WI38 (cell line): ENCODE data around the gene LRPAP1.
"Not testable (repeated sequence)": the region's sequence is repeated elsewhere in the genome, so short reads cannot be mapped to it uniquely, and the experiment has no call there.

Experiments
- H3K4me3 ChIP-seq: 2 replicates; pipeline ENCODE4 v1.5.1; 2011; ENCODE audit warnings: low read depth, mild to moderate bottlenecking, control low read depth, low read length
- CTCF ChIP-seq: IDR thresholded peaks from 2 replicates; pipeline ENCODE4 v1.5.1; 2012; ENCODE audit warnings: low read depth, mild to moderate bottlenecking, control low read depth, low read length

Gene LRPAP1

DNA sequence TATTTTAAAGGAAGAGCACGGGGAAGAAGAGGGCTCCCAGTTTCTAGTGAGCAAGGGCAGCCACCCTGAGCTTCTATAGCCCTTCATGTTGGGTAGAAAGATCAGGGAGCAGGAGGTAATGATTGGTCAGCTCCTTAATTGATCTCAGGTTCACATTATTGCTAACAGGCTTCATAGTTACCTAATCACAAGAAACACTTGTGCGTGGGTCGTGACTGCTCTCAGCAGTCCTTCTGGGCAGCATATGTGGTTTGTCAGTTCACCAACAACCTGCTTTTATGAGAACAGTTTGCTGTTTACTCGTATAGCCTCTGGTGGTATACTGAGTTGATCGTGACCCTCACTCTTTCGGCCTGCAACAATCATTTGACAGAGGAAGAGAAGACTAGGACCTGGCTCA, 73.9 kb downstream of the LRPAP1 start:
- no peak for TF ChIP-seq CTCF
- no peak overlapping the region for H3K4me3 ChIP-seq

DNA sequence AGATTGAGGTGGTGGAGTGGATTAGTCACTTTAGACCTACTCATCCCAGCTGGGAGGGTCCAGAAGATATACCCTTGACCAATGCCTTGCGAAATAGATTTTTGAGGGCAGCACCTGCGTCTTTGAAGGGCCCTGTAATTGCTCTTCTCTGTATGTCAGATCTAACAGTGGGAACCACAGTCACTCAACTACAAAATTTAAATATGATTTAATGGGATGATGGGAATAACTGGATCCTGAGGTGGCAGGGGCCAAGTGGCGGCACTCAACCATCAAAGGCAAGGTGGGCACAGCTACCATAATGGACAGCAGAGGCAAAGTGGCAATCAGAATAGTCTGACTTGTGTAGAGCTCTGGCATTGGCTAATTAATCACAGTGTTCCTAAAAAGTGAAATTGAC, 76.6 kb downstream of the LRPAP1 start:
- not testable (repeated sequence) for H3K4me3 ChIP-seq
